Coronary artery (tissue), 2 donors: ENCODE measurements around the gene ZNF490.
A peak's percentile ranks its signal among the peaks of the same experiment; 100 is the strongest.

Experiments used
- DNase-seq: peaks from one replicate; pipeline ENCODE4 v3.0.0-alpha.2; 2017; ENCODE audit warnings: low spot score
- H3K27ac ChIP-seq, 2 donors: fragments of 200-600 bp; sonication (generic); one replicate each; pipeline ENCODE4 v1.5.1; 2016 to 2019
- H3K4me3 ChIP-seq: fragments of 200-600 bp; sonication (generic); 2 replicates; pipeline ENCODE4 v1.5.1; 2016; ENCODE audit warnings: mild to moderate bottlenecking, moderate library complexity
- TF ChIP-seq, protein P1 (sequence below): fragments of 200-600 bp; sonication (generic); IDR thresholded peaks from one replicate; pipeline ENCODE4 v1.5.1; 2019; ENCODE audit warnings: antibody characterized with exemption

The ZNF490 gene

DNA sequence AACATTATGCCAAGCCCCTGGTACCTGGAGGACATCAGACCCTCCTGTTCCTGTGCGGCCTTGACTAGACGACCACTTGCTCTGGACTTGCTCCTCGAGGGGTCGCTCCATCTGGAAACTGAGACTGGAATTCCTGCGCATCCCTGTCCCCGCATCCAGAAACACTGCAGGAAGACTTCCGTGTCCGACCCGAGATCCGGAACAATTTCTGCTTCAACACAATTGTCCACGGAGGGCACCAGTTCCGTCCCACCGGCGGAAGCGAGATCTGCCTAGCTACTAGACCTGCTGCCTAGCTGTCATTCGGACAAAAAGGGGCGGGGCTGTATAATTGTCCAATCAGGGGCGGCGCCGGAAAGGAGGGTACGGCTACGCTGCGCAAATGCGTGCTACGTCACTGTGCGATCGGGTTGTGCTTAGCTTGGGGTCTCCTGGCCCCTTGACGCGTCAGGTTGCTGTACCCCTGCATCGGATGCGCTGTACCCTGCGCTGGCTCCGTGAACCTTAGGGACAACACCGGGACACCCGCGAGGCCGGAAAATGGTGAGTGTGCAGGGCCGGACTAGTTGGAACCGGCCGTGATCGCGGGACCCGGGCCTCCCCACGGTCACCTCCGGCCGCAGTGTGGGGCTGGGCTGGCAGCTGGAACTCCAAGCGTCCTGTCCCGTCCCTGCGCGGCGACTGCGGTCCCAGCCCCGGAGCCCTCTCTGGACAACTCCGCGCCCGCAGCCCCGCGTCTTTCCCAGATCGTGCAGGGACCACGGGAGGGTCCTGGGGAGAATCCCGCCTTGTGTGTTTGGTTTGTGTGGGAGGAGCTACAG, at the start of gene ZNF490, which contains the start of gene ZNF791:
Gene ZNF490 (minus strand): TSS at position 274 of the 821 bp plus-strand sequence. CDS start 133 bp downstream, at position 141.
Gene ZNF791 (plus strand): TSS at position 381 of the 821 bp plus-strand sequence. CDS start 160 bp downstream, at position 541.
- Histone ChIP-seq H3K4me3 (peak within 1 kb of the TSS; percentile 100), H3K27ac (peak within 1 kb of the TSS; percentile 99 to 100)
- TF ChIP-seq, protein P1, sequence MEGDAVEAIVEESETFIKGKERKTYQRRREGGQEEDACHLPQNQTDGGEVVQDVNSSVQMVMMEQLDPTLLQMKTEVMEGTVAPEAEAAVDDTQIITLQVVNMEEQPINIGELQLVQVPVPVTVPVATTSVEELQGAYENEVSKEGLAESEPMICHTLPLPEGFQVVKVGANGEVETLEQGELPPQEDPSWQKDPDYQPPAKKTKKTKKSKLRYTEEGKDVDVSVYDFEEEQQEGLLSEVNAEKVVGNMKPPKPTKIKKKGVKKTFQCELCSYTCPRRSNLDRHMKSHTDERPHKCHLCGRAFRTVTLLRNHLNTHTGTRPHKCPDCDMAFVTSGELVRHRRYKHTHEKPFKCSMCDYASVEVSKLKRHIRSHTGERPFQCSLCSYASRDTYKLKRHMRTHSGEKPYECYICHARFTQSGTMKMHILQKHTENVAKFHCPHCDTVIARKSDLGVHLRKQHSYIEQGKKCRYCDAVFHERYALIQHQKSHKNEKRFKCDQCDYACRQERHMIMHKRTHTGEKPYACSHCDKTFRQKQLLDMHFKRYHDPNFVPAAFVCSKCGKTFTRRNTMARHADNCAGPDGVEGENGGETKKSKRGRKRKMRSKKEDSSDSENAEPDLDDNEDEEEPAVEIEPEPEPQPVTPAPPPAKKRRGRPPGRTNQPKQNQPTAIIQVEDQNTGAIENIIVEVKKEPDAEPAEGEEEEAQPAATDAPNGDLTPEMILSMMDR: no peak
- DNase-seq: peak; percentile 99

GRCh38 chr19:12657966-12658365, 47.4 kb upstream of the ZNF490 start:
- H3K27ac ChIP-seq: no peak overlapping the region
- DNase-seq: no peak

GRCh38 chr19:12656899-12657571, 46.4 kb upstream of the ZNF490 start:
- TF ChIP-seq, protein P1: no peak
- H3K4me3 ChIP-seq: no peak overlapping the region
- no peak overlapping the region for H3K27ac ChIP-seq
- no peak for DNase-seq

More at GRCh38 chr19:12657966-12658365, 47.4 kb upstream of the ZNF490 start:
- no peak overlapping the region for H3K4me3 ChIP-seq
- TF ChIP-seq, protein P1: no peak

DNA sequence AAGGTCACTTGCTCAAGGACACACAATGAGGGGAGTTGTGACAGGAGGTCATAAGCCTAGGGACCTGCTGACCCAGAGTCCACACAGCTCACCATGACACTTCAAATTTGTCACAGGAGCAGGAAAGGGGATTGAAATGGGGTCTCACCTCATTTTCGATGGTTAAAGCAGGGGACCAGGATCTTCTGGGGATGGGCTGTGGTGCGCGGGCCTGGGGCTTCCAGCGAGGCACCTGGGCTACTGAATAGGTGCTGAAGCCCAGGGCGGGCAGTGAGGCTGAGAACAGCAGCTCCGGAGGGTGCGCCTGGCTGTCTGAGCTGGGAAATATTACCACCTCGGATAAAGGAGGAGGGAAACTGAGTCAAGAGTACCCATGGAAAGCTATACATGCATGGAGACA, 44.9 kb upstream of the ZNF490 start:
- TF ChIP-seq, protein P1: no peak
- no peak for DNase-seq
- Histone ChIP-seq H3K27ac (no peak overlapping the region), H3K4me3 (no peak overlapping the region)

DNA sequence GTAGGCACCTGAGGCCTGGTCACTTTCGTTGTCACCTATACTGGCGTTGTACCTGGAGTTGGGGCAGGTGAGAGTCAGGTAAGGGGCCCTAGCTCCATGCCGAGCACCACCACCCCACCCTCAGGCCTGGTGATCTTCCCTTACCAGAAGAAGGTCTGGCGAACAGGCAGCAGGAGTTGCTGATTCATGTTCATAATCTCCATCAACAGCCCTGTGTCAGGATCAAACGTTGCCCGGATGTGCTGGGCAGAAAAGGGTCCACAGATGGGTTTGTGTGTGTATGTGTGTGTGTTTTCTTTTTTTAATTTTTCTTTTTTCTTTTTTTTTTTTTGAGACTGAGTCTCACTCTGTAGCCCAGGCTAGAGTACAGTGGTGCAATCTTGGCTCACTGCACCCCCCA, 41.6 kb upstream of the ZNF490 start:
- H3K4me3 ChIP-seq: no peak overlapping the region
- no peak for DNase-seq
- H3K27ac ChIP-seq: no peak overlapping the region
- TF ChIP-seq, protein P1: no peak

GRCh38 chr19:12649941-12650340, 39.3 kb upstream of the ZNF490 start:
- Histone ChIP-seq H3K27ac (no peak overlapping the region), H3K4me3 (no peak overlapping the region)
- no peak for DNase-seq
- TF ChIP-seq, protein P1: no peak
